ENCODE measurements around the gene NEUROG1.
"Not testable (repeated sequence)": the region's sequence is repeated elsewhere in the genome, so short reads cannot be mapped to it uniquely, and the experiment has no call there.

Gene NEUROG1

GRCh38 chr5:135534609-135535419 lies 950 bp downstream of the NEUROG1 start:
- DNase-seq: no peak

- no peak for DNase-seq
These were observed 2.0 kb downstream of the NEUROG1 start for GRCh38 chr5:135533794-135534193.

- no peak for DNase-seq
These were observed 2.4 kb downstream of the NEUROG1 start for GRCh38 chr5:135533334-135533733.

- not testable (repeated sequence) for DNase-seq
These were observed 6.2 kb downstream of the NEUROG1 start for GRCh38 chr5:135529576-135529975.

- DNase-seq: no peak
These were observed 8.8 kb downstream of the NEUROG1 start for GRCh38 chr5:135526924-135527323.

- no peak for DNase-seq
These were observed 13.8 kb downstream of the NEUROG1 start for GRCh38 chr5:135521964-135522363.

GRCh38 chr5:135517631-135518030 lies 18.1 kb downstream of the NEUROG1 start:
- DNase-seq: no peak

GRCh38 chr5:135514116-135514515 lies 21.6 kb downstream of the NEUROG1 start:
- DNase-seq: no peak

- DNase-seq: no peak
These were observed 23.8 kb downstream of the NEUROG1 start for GRCh38 chr5:135511761-135512575.

- no peak for DNase-seq
These were observed 25.8 kb downstream of the NEUROG1 start for GRCh38 chr5:135509995-135510394.

GRCh38 chr5:135508496-135509005 lies 27.2 kb downstream of the NEUROG1 start:
- no peak for DNase-seq

GRCh38 chr5:135505973-135506372 lies 29.8 kb downstream of the NEUROG1 start:
- DNase-seq: no peak

- no peak for DNase-seq
These were observed 31.4 kb downstream of the NEUROG1 start for GRCh38 chr5:135504376-135504775.

GRCh38 chr5:135503871-135504270 lies 31.9 kb downstream of the NEUROG1 start:
- DNase-seq: no peak

- no peak for DNase-seq
These were observed 32.8 kb downstream of the NEUROG1 start for GRCh38 chr5:135502836-135503520.

GRCh38 chr5:135501965-135502364 lies 33.8 kb downstream of the NEUROG1 start:
- DNase-seq: no peak

- no peak for DNase-seq
These were observed 37.1 kb downstream of the NEUROG1 start for GRCh38 chr5:135498637-135498995.

GRCh38 chr5:135497971-135498636 lies 37.7 kb downstream of the NEUROG1 start:
- no peak for DNase-seq

- not testable (repeated sequence) for DNase-seq
These were observed 40.2 kb downstream of the NEUROG1 start for GRCh38 chr5:135495531-135495930.

- no peak for DNase-seq
These were observed 41.6 kb downstream of the NEUROG1 start for GRCh38 chr5:135494196-135494595.

GRCh38 chr5:135493406-135494180 lies 42.2 kb downstream of the NEUROG1 start:
- no peak for DNase-seq

GRCh38 chr5:135492319-135492626 lies 43.5 kb downstream of the NEUROG1 start:
- no peak for DNase-seq

All from GF-D8 (cell line).